Adrenal gland (tissue), 12 donors: ENCODE data around the gene FGL2. TPM values are rescaled to one million over a fixed set of nuclear protein-coding genes. Genes with fewer than 3 reads are reported as not detected.

Source experiments
- DNase-seq, 7 donors: peaks; one replicate each; pipeline ENCODE4 v3.0.0-alpha.2; 2019 to 2020
- H3K27ac ChIP-seq, 5 donors: fragments of 200-600 bp; sonication (generic) in 4 of 5; 1 replicate in 3 of 5; 2 replicates in 2 of 5; pipeline versions ENCODE4 v1.5.1 to v1.8.0; 2016 to 2020; ENCODE audit warnings: mild to moderate bottlenecking in 1 of 5
- H3K27me3 ChIP-seq: fragments of 200-600 bp; 2 replicates; pipeline ENCODE4 v1.8.0; 2021
- H3K36me3 ChIP-seq, 2 donors: fragments of 200-600 bp; replicated peaks in 1 of 2; 1 replicate in 1 of 2; 2 replicates in 1 of 2; pipeline versions ENCODE4 v1.5.1 to v1.8.0; 2018 to 2022
- H3K4me1 ChIP-seq, 2 donors: fragments of 200-600 bp; replicated peaks in 1 of 2; 1 replicate in 1 of 2; 2 replicates in 1 of 2; pipeline versions ENCODE4 v1.5.1 to v1.8.0; 2018 to 2021
- H3K4me3 ChIP-seq, 4 donors: fragments of 200-600 bp; sonication (generic) in 3 of 4; one replicate each; pipeline ENCODE4 v1.5.1; 2016 to 2018
- H3K9me3 ChIP-seq, 3 donors: fragments of 200-600 bp; sonication (generic) in 1 of 3; replicated peaks in 1 of 3; 1 replicate in 2 of 3; 2 replicates in 1 of 3; pipeline versions ENCODE4 v1.5.1 to v1.8.0; 2016 to 2021
- CTCF ChIP-seq, 6 experiments: fragments of 450-650 bp in 4 of 6; fragments of 200-600 bp in 2 of 6; sonication (generic) in 1 of 6; IDR thresholded peaks; 1 replicate in 5 of 6; 2 replicates in 1 of 6; pipeline versions ENCODE4 v1.5.1 to v1.8.0; 2016 to 2021; ENCODE audit warnings: antibody characterized with exemption in 6 of 6, mild to moderate bottlenecking in 2 of 6, moderate library complexity in 1 of 6
- POLR2A ChIP-seq, 2 donors: fragments of 450-650 bp; IDR thresholded peaks; one replicate each; pipeline ENCODE4 v1.6.1; 2017; ENCODE audit warnings: antibody characterized with exemption in 2 of 2, mild to moderate bottlenecking in 2 of 2, moderate library complexity in 1 of 2
- WGBS, 4 donors: extraction: QIAGEN DNeasy Blood & Tissue Kit in 2 of 4; methylation state at CpG; one replicate each; pipeline versions ENCODE4 v1.1.5 to v1.1.7; 2013 to 2017; 5-methylcytosine and 5-hydroxymethylcytosine counted together
- intact Hi-C, 2 donors: fragments of 100-400 bp; cut with DNase I; formaldehyde crosslinking; loops; one replicate each; pipeline versions ENCODE4 v1.14.1 to v1.15.0; 2022 to 2023
- polyA plus RNA-seq, 3 donors: library from polyadenylated mRNA; stranded (reverse); fragments of 200-250 nt in 2 of 3; fragments of 350-450 nt in 1 of 3; fragmentation: Illumina TruSeq in 1 of 3; extraction: RNeasy Lipid Tissue Mini Kit (QIAGEN cat#74804) in 1 of 3; gene quantifications; one replicate each; pipeline ENCODE4 v1.2.3, GENCODE V29; 2013 to 2014
- total RNA-seq, 9 donors: library from RNA; depleted of rRNA in 4 of 9; stranded (reverse); fragments of >200 nt in 4 of 9; fragments of 120-200 nt in 1 of 9; fragmentation: NEBNext Ultra II Directional in 1 of 9; extraction: Animal tissue kit (Norgen Biotek cat#: 25700) in 1 of 9; gene quantifications; one replicate each; pipeline versions ENCODE4 v1.1.0 to v1.2.4, GENCODE V29; 2013 to 2023
- donor health status: healthy with polysubstance abuse.
- donor health status: Bipolar disorder and iron deficiency.
- donor health status: DM: yes; HTN: yes; CAD: no.
- donor health status: DM: no; HTN: no; CAD: no.
- donor health status: DM: no; HTN: no; CAD: no.
- donor health status: DM: yes; HTN: yes; CAD: no.

FGL2 gene
- total and polyA plus RNA-seq, 12 donors = 4.8 to 71.7 (median 21.2) TPM

GRCh38 chr7:77246026-77246640 is 46.5 kb upstream of the FGL2 start:
- 51 to 77% (median 67%) methylated on average over 5 of the region's 5 CpGs for WGBS, 4 donors
- Histone ChIP-seq H3K27ac (peak overlapping the region in 1 of 5 donors; percentile 20), H3K4me3 (no peak overlapping the region), H3K9me3 (no peaks in the 10 kb centered on the region), H3K36me3 (no peaks in the 10 kb centered on the region), H3K4me1 (peaks cover 10 to 18% of the 10 kb centered on the region in 2 donors), H3K27me3 (no peaks in the 10 kb centered on the region)
- intact Hi-C loops = loop anchor here in 1 of 2 donors (10.0 kb wide), 1 partner anchor 79 kb away; no protein-coding TSS in a partner anchor
- TF ChIP-seq POLR2A (IDR thresholded peaks at IDR 0.05) = no peak
- TF ChIP-seq CTCF (IDR thresholded peaks at IDR 0.05) = no peak
- no peak for DNase-seq

- Histone ChIP-seq H3K27ac (peak overlapping the region in 3 of 5 donors; percentile 0 to 20 (median 8)), H3K4me3 (no peak overlapping the region), H3K36me3 (no peaks in the 10 kb centered on the region), H3K9me3 (no peaks in the 10 kb centered on the region), H3K4me1 (peaks cover 10 to 18% of the 10 kb centered on the region in 2 donors), H3K27me3 (no peaks in the 10 kb centered on the region)
- no peak for TF ChIP-seq CTCF (IDR thresholded peaks at IDR 0.05)
- TF ChIP-seq POLR2A (IDR thresholded peaks at IDR 0.05) = no peak
- intact Hi-C loops = loop anchor here in 1 of 2 donors (10.0 kb wide), 1 partner anchor 80 kb away; no protein-coding TSS in a partner anchor
- DNase-seq = peak; percentile 47 to 84 (median 69)
- WGBS, 4 donors = 31 to 42% (median 39%) methylated on average over 7 of the region's 7 CpGs
These were observed 45.6 kb upstream of the FGL2 start for GRCh38 chr7:77245015-77245755.

DNA sequence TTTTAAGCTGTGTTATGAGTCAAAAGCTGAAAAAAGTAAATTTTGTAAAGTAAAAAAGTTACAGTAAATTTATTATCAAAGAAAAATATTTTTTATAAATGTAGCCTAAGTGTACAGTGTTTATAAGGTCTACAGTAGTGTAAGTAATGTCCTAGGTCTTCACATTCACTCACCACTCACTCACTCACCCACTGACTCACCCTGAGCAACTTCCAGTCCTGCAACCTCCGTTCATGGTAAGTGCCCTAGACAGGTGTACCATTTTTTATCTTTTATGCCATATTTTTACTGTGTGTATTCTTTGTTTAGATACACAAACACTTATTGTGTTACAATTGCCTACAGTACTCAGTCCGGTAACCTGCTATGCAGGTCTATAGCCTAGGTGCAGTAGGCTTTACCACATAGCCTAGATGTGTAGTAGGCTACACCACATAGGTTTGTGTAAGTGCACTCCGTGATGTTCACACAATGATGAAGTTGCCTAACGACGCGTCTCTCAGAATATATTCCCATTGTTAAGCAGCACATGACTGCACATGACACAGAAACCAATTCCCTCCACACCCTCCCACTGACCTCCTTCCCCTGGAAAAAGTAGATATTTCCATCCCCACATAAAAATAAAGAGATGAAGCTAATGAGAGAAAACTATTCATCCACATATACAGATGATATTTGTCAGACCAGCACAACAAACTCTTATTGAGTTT is 44.8 kb upstream of the FGL2 start:
- Histone ChIP-seq H3K4me3 (no peak overlapping the region), H3K27ac (no peak overlapping the region), H3K4me1 (peaks cover 10 to 18% of the 10 kb centered on the region in 2 donors), H3K9me3 (no peaks in the 10 kb centered on the region), H3K36me3 (no peaks in the 10 kb centered on the region), H3K27me3 (no peaks in the 10 kb centered on the region)
- intact Hi-C loops = loop anchor here in 1 of 2 donors (10.0 kb wide), 1 partner anchor 80 kb away; no protein-coding TSS in a partner anchor
- WGBS, 4 donors = 74 to 87% (median 83%) methylated on average over 6 of the region's 6 CpGs
- no peak for DNase-seq
- TF ChIP-seq POLR2A (IDR thresholded peaks at IDR 0.05) (no peak), CTCF (IDR thresholded peaks at IDR 0.05) (no peak)

DNA sequence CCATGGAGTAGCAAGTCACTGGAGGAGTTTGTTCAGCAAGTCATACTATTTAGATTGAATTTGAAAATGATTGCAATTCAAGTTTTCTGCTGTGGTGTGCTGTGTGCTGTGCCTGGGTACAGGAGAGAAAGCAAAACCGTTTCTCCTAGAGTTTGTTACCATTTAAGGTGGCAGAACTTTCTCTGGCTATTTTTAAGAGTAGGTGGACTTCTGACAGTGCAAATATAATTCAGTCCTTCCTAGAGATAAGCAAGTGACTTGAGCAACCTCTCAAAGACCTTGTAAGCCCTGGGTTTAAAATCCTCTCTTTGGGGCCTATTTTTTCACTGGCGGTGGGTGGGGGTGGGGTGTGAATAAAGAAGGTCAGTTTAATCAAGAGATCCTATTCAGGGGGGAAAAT is 42.9 kb upstream of the FGL2 start:
- H3K9me3 ChIP-seq = no peaks in the 10 kb centered on the region
- 48 to 59% (median 52%) methylated on average over 2 of the region's 2 CpGs for WGBS, 4 donors
- H3K27me3 ChIP-seq = no peaks in the 10 kb centered on the region
- intact Hi-C loops = loop anchor here in 1 of 2 donors (10.0 kb wide), 1 partner anchor 82 kb away; no protein-coding TSS in a partner anchor
- H3K4me3 ChIP-seq = no peak overlapping the region
- no peak for DNase-seq
- H3K36me3 ChIP-seq = no peaks in the 10 kb centered on the region
- TF ChIP-seq POLR2A (IDR thresholded peaks at IDR 0.05) = no peak
- TF ChIP-seq CTCF (IDR thresholded peaks at IDR 0.05) = no peak
- no peak overlapping the region for H3K27ac ChIP-seq
- peaks cover 10 to 18% of the 10 kb centered on the region in 2 donors for H3K4me1 ChIP-seq
